ENCODE results near the gene ABAT. TPM values are rescaled to one million over a fixed set of nuclear protein-coding genes. Genes with fewer than 3 reads are reported as not detected.

The ABAT gene
- total RNA-seq, 6 experiments from 2014 or later = 160 to 378 (median 305) TPM

DNA sequence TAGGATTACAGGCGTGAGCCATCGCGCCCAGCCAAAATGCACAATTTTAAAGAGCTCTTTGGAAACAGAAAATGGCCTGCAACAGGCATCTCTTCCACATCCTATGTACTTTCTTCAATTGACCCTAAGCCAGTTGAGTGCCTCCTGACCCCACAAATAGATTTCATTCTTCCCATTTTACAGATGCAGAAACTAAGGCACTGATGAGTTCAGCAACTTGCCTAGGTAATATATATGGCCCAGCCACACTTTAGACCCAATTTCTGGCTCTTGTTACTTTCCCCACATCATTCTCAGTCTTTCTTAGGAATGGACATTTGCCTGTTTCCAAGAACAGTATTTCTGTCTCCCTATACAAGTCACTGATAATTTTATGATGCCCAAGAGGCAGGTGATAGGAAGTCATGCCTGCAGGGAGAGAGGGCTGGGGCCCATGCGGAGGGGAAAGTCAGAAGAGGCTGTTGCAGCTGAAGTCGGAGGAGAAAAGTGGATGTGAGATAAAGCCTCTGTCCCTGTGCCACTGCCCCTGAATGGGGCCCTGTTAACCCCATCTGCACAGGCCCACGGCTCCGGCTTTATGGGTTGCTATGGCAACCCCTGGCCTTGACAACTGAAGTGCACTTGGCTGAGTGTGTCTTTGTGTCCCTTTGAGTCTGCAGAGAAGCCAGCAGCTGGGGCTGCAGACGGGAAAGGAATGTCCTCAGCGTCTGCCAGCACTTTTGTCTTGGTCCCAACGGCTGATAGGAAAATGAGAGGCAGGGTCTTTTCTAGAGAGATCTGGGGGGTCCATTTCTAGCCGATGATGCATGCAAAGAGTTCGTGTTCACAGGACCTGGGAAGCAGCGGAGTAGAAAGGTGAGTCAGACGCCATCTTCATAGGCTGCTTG, 45.9 kb downstream of the ABAT start:
- TF ChIP-seq POLR2A (IDR thresholded peaks at IDR 0.05) = no peak
- TF ChIP-seq, protein P1, sequence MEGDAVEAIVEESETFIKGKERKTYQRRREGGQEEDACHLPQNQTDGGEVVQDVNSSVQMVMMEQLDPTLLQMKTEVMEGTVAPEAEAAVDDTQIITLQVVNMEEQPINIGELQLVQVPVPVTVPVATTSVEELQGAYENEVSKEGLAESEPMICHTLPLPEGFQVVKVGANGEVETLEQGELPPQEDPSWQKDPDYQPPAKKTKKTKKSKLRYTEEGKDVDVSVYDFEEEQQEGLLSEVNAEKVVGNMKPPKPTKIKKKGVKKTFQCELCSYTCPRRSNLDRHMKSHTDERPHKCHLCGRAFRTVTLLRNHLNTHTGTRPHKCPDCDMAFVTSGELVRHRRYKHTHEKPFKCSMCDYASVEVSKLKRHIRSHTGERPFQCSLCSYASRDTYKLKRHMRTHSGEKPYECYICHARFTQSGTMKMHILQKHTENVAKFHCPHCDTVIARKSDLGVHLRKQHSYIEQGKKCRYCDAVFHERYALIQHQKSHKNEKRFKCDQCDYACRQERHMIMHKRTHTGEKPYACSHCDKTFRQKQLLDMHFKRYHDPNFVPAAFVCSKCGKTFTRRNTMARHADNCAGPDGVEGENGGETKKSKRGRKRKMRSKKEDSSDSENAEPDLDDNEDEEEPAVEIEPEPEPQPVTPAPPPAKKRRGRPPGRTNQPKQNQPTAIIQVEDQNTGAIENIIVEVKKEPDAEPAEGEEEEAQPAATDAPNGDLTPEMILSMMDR (IDR thresholded peaks at IDR 0.05) = no peak
- intact Hi-C loops (cut with DNase I) = loop anchor here in 1 of 2 donors (10.0 kb wide), 1 partner anchor 46 kb away; the partner anchor contains the start of gene ABAT
- WGBS (ENCODE audit: insufficient coverage, low coverage, low lambda C conversion rate, missing lambda C conversion rate) = 65% methylated on average over 11 of the region's 14 CpGs
- H3K36me3 ChIP-seq = peaks cover 0 to 4% (median 0%) of the 10 kb centered on the region in 4 donors
- ATAC-seq (no peak), DNase-seq (no peak)
- H3K27me3 ChIP-seq = no peaks in the 10 kb centered on the region
- H3K9me3 ChIP-seq = no peaks in the 10 kb centered on the region
- no peak overlapping the region for H3K4me3 ChIP-seq
- H3K27ac ChIP-seq = no peak overlapping the region
- no peaks in the 10 kb centered on the region for H3K4me1 ChIP-seq

DNA sequence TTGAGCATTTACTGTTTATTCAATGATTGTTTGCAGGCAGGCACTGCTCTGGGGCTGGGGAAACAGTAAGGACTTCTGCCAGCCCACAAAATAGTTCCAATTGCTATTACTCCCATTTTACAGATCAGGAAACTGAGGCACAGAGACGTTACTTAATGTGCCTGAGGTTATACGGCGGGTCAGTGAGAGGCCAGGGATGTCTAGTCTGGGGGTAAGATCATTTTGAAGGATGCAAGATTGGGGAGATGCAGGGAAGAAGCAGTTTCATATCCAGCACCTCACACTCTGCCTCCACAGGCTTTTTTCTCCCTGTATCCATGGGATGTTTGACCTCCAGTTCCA, 46.5 kb downstream of the ABAT start:
- intact Hi-C loops (cut with DNase I) = loop anchor here in 1 of 2 donors (10.0 kb wide), 1 partner anchor 46 kb away; the partner anchor contains the start of gene ABAT
- 93% methylated on average over 3 of the region's 3 CpGs for WGBS (ENCODE audit: insufficient coverage, low coverage, low lambda C conversion rate, missing lambda C conversion rate)
- TF ChIP-seq, protein P1 (IDR thresholded peaks at IDR 0.05) = no peak
- no peak for TF ChIP-seq POLR2A (IDR thresholded peaks at IDR 0.05)
- no peak overlapping the region for H3K4me3 ChIP-seq
- H3K27ac ChIP-seq = no peak overlapping the region
- DNase-seq (no peak), ATAC-seq (no peak)
- no peaks in the 10 kb centered on the region for H3K9me3 ChIP-seq
- H3K36me3 ChIP-seq = peaks cover 0 to 4% (median 0%) of the 10 kb centered on the region in 4 donors
- no peaks in the 10 kb centered on the region for H3K27me3 ChIP-seq
- H3K4me1 ChIP-seq = no peaks in the 10 kb centered on the region

DNA sequence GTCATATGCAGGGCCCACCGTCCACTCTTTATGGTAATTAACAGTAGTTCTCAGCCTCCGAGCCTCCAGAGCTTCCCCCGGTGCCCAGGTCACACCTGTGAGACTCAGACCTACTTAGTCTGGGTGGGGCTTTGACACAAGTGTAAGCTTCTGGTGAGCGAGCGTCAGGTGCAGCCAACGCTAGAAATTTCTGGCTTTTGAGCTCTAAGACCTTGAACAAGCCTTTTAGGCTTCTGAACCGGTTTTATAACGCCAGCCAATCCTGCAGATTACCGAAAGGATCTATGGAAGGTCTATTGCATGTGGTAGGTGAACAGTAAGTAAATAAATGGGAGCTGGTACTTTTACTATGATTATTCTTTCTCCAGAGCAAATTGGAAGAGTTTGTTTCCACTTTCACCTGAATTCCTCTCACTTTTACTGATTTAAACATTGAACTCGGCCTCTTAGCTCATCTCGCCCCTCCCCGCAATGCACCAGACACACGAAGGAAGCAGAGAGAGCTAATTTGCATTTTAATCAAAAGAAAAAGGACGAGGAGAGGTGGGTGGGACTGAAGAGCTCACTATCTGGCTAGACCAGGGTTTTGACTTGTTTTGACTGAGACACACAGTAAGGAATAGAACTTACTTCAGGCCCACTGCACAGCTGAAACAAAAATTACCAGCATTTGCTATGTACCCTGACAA, 47.1 kb downstream of the ABAT start:
- H3K27me3 ChIP-seq = no peaks in the 10 kb centered on the region
- TF ChIP-seq, protein P1 (IDR thresholded peaks at IDR 0.05) = no peak
- TF ChIP-seq POLR2A (IDR thresholded peaks at IDR 0.05) = no peak
- WGBS (ENCODE audit: insufficient coverage, low coverage, low lambda C conversion rate, missing lambda C conversion rate) = 80% methylated on average over 11 of the region's 14 CpGs
- H3K9me3 ChIP-seq = no peaks in the 10 kb centered on the region
- DNase-seq (no peak), ATAC-seq (no peak)
- H3K27ac ChIP-seq = no peak overlapping the region
- no peak overlapping the region for H3K4me3 ChIP-seq
- no peaks in the 10 kb centered on the region for H3K4me1 ChIP-seq
- peaks cover 0 to 4% (median 0%) of the 10 kb centered on the region in 4 donors for H3K36me3 ChIP-seq
- intact Hi-C loops (cut with DNase I) = loop anchor here in 1 of 2 donors (10.0 kb wide), 1 partner anchor 47 kb away; the partner anchor contains the start of gene ABAT

DNA sequence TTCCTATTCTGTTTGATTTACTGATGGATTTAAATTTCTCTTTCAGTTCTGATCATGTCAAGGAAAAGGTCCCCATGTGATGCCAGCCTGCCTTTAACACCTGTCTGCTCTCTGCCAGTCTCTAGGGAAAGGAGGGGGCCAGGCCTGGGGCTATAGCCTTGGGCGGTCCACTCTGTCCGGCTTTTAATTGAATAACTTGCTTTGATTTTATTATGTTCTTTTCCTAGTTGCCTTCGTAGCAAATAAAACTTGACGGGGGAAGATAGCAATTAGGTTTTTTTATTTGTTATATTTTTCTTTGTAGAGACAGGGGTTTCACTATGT, 47.6 kb downstream of the ABAT start:
- no peaks in the 10 kb centered on the region for H3K27me3 ChIP-seq
- H3K4me3 ChIP-seq = no peak overlapping the region
- H3K9me3 ChIP-seq = no peaks in the 10 kb centered on the region
- intact Hi-C loops (cut with DNase I) = loop anchor here in 1 of 2 donors (10.0 kb wide), 1 partner anchor 47 kb away; the partner anchor contains the start of gene ABAT
- ATAC-seq (no peak), DNase-seq (no peak)
- no peaks in the 10 kb centered on the region for H3K4me1 ChIP-seq
- H3K36me3 ChIP-seq = peaks cover 0 to 4% (median 0%) of the 10 kb centered on the region in 4 donors
- no peak overlapping the region for H3K27ac ChIP-seq
- TF ChIP-seq POLR2A (IDR thresholded peaks at IDR 0.05) = no peak
- TF ChIP-seq, protein P1 (IDR thresholded peaks at IDR 0.05) = no peak
- WGBS (ENCODE audit: insufficient coverage, low coverage, low lambda C conversion rate, missing lambda C conversion rate) = 98% methylated on average over 4 of the region's 4 CpGs

Measured in right lobe of liver (tissue), 6 donors.